Breast epithelium (tissue), 3 donors: ENCODE measurements around the gene TGM1.
"Not testable (repeated sequence)": the region's sequence is repeated elsewhere in the genome, so short reads cannot be mapped to it uniquely, and the experiment has no call there.

Source experiments
- POLR2AphosphoS5 ChIP-seq, 3 donors: sonication (generic); formaldehyde crosslinking; IDR thresholded peaks; one replicate each; pipeline ENCODE4 v1.6.1; 2017; ENCODE audit warnings: antibody characterized with exemption in 3 of 3
- TF ChIP-seq, protein P1 (sequence below), 3 donors: fragments of 450-650 bp; IDR thresholded peaks; one replicate each; pipeline ENCODE4 v1.5.1; 2016 to 2017; ENCODE audit warnings: antibody characterized with exemption in 3 of 3, mild to moderate bottlenecking in 3 of 3, moderate library complexity in 3 of 3

DNA sequence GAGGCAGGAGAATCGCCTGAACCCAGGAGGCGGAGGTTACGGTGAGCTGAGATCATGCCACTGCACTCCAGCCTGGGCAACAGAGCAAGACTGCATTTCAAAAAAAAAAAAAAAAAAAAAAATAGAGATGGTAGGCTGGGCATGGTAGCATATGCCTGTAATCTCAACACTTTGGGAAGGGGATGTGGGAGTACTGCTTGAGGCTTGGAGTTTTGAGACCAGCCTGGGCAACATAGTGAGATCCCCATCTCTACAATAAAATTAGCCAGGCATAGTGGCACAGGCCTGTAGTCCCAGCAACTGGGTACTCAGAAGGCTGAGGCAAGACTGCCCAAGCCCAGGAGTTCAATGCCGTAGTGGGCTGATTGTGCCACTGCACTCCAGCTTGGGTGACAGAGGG lies 40.0 kb downstream of the TGM1 start:
- TF ChIP-seq, protein P1, sequence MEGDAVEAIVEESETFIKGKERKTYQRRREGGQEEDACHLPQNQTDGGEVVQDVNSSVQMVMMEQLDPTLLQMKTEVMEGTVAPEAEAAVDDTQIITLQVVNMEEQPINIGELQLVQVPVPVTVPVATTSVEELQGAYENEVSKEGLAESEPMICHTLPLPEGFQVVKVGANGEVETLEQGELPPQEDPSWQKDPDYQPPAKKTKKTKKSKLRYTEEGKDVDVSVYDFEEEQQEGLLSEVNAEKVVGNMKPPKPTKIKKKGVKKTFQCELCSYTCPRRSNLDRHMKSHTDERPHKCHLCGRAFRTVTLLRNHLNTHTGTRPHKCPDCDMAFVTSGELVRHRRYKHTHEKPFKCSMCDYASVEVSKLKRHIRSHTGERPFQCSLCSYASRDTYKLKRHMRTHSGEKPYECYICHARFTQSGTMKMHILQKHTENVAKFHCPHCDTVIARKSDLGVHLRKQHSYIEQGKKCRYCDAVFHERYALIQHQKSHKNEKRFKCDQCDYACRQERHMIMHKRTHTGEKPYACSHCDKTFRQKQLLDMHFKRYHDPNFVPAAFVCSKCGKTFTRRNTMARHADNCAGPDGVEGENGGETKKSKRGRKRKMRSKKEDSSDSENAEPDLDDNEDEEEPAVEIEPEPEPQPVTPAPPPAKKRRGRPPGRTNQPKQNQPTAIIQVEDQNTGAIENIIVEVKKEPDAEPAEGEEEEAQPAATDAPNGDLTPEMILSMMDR (IDR thresholded peaks at IDR 0.05), result not testable (repeated sequence)
- not testable (repeated sequence) for TF ChIP-seq POLR2AphosphoS5 (IDR thresholded peaks at IDR 0.05)
